ENCODE data around the gene AXL.
"Not testable (repeated sequence)": the region's sequence is repeated elsewhere in the genome, so short reads cannot be mapped to it uniquely, and the experiment has no call there.

Gene AXL

DNA sequence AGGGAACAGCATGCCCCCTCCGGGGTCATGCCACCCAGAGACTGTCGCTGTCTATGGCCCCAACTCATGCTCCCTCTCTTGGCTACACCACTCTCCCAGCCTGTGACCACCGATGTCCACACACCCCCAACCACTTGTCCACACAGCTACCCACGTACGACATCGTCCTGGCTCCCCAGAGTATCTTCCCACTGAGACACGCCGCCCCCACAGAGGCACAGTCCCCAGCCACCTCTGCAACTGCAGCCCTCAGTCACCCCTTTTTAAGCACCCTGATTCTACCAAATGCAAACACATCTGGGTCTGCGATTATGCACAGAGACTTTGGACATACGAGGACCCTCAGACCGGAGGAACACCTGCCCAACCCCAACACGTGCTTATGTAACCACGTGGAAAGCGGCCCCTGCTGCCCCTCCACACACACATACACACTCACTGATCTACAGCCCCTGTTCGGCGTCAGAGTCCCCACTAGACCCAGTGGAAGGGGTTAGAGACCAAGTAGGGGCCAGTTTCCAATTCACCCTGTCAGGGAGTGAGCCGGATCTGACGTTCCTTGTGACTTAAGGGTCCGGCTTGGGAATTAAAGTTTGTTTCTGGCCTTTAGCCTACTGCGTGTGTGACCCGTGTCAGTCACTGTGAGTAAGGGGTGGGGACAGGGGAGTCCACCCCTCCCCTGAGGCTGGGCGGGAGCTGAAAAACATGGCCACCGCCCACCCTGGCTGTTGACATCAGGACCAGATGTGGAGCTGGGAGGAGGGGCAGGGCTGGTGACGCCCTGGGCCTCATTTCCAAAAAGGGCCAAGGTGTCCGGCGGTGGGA lies 11.9 kb upstream of the AXL start:
- no peak for DNase-seq (ENCODE audit: low read depth)

- no peak for DNase-seq (ENCODE audit: low read depth)
Measured at GRCh38 chr19:41214161-41214560, 4.9 kb upstream of the AXL start.

DNA sequence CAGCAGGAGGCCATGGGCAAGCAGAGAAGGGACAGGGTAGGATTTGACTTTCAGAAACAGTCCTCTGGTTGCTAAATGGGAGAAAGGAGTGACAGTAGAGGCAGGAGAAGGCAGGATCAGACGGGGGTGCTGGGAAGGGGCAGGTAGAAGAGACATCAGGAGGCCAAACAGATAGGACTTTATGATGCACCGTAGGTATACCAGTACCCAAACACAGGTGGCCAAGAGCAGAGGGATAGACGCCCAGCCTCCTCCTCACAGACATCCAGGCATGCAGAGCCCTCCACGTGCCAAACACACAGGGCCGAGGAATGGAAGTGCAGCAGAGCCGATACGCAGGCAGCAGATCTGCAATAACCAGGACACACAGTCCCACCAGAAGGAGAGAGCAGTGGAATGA lies 1.3 kb upstream of the AXL start:
- DNase-seq (ENCODE audit: low read depth): no peak

GRCh38 chr19:41218249-41218614 lies 791 bp upstream of the AXL start:
- DNase-seq (ENCODE audit: low read depth): no peak

- no peak for DNase-seq (ENCODE audit: low read depth)
Measured at GRCh38 chr19:41219924-41220567, 1.0 kb downstream of the AXL start.

- no peak for DNase-seq (ENCODE audit: low read depth)
Measured at GRCh38 chr19:41220811-41221210, 1.8 kb downstream of the AXL start.

GRCh38 chr19:41221514-41222205 lies 2.6 kb downstream of the AXL start:
- DNase-seq (ENCODE audit: low read depth): no peak

DNA sequence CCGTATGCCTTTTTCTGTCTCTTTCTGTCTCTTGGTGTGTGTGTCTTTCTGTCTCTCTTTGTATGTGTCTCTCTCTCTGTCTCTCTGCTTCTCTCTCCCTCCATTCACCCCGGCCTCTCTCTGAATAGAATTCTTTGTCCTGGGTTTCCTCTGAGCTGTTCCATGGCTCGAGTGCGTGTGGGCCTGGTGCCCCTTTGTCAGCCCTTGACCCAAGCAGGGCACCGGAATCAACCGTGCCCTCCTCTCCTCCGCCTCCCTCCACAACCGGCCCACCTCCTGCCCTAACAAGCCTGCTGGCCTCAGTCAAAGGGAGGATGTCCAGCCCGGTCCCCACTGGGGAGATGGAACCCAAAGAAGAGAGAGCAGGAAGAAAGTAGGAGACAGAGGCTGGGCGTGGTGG lies 3.2 kb downstream of the AXL start:
- no peak for DNase-seq (ENCODE audit: low read depth)

GRCh38 chr19:41223431-41224234 lies 4.6 kb downstream of the AXL start:
- DNase-seq (ENCODE audit: low read depth): no peak

DNA sequence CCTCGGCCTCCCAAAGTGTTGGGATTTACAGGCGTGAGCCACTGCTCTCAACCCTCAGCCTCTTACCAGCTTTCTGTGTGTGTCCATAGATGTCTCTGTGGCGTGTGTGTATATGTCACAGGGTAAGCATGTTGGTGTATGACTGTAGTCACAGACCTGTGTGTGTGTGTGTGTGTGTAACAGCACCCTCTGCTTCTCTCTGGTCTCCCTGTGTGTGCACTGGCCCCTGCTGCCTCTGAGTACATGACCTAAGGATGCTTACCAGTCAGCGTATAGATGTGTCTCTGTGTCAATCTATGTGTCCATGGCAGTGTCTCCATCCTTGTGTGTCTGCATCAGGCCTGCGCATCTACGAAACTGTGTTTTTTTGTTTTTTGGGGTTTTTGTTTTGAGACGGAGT lies 5.6 kb downstream of the AXL start:
- no peak for DNase-seq (ENCODE audit: low read depth)

DNA sequence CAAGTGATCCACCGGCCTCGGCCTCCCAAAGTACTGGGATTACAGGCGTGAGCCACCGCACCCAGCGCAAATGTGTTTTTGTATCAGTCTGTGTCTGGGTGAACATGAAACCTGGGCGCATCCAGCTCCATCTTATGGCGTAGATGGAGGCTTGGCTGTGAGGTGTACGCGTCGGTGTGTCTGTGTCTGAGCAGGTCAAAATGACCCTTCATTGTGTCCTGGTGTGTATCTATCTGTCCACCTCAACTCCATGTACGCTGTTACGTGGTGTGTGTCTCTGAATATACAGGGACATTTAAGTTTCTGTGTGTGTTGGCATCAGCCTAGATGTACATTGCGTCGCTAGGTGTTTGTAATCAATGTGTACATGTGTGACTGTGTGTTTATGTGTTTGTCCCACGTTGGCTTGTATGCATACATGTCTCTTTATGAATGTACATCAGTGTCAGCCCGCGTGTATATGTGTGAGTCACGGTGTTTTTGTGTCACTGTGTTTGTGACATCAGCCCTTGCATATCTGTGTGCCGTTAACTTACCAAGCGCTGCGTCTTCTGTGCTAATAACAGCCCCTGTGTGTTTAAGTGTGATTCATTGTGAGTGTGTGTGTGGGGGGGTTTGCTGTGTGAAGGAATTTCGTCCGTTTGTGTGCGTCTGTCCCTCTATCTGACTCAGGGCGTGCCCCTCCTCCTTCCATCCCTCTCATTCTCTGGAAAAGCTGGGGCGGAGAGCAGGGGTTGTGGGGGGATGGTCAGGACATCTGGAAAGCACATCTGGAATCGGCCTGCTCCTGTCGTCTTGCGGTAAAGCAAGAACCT lies 6.4 kb downstream of the AXL start:
- no peak for DNase-seq (ENCODE audit: low read depth)

DNA sequence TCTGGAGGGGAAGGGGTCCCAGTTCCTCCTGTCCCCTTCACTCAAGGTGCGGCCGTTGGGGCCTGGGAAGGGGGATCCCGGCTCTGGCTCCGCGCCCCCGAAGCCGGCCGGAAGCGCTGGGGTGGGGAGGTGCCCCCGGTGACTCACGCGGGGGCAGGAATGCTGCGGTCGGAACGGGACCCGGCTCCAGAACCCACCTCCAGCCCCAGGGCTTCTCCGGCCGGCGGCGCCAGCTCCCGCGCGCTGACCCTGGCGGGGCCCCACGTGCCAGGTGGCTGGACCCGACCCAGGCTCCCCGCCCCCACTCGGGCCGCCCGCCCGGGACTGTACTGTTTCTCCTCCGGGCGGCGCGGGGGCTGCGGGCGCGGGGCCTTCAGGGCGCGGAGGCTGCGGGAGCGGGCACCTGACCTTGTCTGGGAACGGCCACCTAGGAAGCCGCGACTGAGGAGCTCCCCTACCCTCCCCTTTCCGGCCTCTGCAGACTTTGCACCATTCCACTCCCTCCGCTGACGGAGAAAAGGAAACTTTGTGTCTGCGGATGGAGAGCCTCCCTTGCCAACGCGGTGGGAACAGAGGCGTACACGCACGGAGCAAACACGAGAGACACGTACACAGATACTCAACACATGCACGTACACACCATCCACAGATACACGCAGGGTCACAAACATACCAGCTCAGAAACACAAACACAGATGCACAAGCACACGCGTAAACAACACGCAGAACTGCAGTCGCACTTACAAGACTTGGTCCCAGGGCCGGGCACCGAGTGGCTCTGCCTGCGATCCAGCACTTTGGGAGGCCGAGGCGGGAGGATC lies 7.2 kb downstream of the AXL start:
- DNase-seq (ENCODE audit: low read depth): peak; percentile 32

DNA sequence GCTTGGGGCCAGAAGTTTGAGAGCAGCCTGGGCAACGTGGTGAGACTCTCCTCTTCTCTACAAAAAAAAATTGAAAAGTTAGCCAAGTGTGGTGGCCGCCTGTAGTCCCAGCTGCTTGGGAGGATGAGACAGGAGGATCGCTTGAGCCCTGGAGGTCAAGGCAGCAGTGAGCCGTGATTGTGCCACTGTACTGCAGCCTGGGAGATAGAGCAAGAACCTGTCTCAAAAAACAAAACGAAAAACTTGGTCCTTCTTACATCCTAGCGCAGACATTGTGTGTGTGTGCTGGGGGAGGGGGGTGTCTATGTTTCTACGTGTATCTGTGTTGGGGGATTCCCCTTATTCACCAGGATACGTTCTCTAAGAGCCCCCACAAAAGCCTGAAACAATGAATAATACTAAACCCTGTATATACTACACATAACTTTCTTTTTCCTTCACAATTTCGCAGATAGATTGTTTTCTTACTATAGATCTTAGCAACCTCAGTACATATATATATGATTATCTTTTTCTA lies 7.9 kb downstream of the AXL start:
- no peak for DNase-seq (ENCODE audit: low read depth)

DNA sequence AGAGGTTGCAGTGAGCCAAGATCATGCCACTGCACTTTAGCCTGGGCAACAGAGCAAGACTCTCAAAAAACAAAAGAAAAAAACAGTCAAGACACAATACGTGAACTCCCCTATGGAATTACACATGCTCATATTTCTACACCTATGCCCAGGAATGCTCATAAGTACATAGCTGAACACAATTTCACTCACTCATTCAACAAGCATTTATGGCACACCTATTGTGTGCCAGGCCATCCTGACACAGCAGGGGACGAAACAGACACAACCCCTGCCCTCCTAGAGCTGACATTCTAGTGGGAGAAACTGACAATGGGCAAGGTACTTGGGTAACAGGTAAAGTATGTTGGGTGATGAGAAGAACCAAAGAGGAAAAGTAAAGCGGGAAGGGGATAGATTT lies 9.5 kb downstream of the AXL start:
- DNase-seq (ENCODE audit: low read depth): no peak

- DNase-seq (ENCODE audit: low read depth): not testable (repeated sequence)
Measured at GRCh38 chr19:41229338-41229737, 10.3 kb downstream of the AXL start.

- no peak for DNase-seq (ENCODE audit: low read depth)
Measured at GRCh38 chr19:41230067-41230857, 11.2 kb downstream of the AXL start.

DNA sequence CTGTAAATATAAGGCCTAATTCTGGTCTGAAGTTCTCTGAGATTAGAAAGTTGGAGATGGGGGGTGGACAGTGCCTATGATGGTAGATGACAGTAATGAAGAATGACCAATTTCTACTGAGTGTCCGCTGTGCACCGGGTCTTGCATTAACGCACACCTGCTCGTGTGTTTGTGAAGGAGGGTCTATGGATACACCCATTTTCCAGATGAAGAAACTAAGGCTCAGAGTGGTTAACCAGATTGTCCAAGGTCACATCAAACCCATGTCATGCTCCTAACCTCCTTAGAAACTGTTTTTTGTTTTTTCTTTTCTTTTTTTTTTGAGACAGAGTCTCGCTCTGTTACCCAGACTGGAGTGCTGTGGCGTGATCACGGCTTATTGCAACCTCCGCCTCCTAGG lies 13.7 kb downstream of the AXL start:
- no peak for DNase-seq (ENCODE audit: low read depth)

- no peak for DNase-seq (ENCODE audit: low read depth)
Measured at GRCh38 chr19:41233748-41234240, 14.8 kb downstream of the AXL start.

GRCh38 chr19:41234512-41235168 lies 15.6 kb downstream of the AXL start:
- DNase-seq (ENCODE audit: low read depth): no peak

All from activated T-cell treated with anti-CD3 and anti-CD28 coated beads for 1 hour (primary cell).